NCI-H510A (cell line): ENCODE data around the gene GRM3.
"Not testable (repeated sequence)": the region's sequence is repeated elsewhere in the genome, so short reads cannot be mapped to it uniquely, and the experiment has no call there.

Experiments
- DNase-seq: peaks from one replicate; lab custom pipeline; 2025; lab: John Stamatoyannopoulos, UW

GRM3 gene

GRCh38 chr7:86643561-86644281 lies at the start of gene GRM3:
GRM3 (plus strand) TSS chr7:86643909; CDS start chr7:86765146, 121,237 bp downstream.
- no peak for DNase-seq

- DNase-seq: no peak
Measured at GRCh38 chr7:86598311-86598710, 45.4 kb upstream of the GRM3 start.

- DNase-seq: no peak
Measured at GRCh38 chr7:86598721-86599120, 45.0 kb upstream of the GRM3 start.

GRCh38 chr7:86600506-86601290 lies 43.0 kb upstream of the GRM3 start:
- DNase-seq: no peak

GRCh38 chr7:86615711-86616110 lies 28.0 kb upstream of the GRM3 start:
- not testable (repeated sequence) for DNase-seq

- DNase-seq: no peak
Measured at GRCh38 chr7:86644282-86645224, 844 bp downstream of the GRM3 start.

GRCh38 chr7:86645225-86645608 lies 1.5 kb downstream of the GRM3 start:
- no peak for DNase-seq

GRCh38 chr7:86645676-86646276 lies 2.1 kb downstream of the GRM3 start:
- no peak for DNase-seq

GRCh38 chr7:86647385-86648094 lies 3.8 kb downstream of the GRM3 start:
- no peak for DNase-seq

- no peak for DNase-seq
Measured at GRCh38 chr7:86648169-86648568, 4.5 kb downstream of the GRM3 start.

- no peak for DNase-seq
Measured at GRCh38 chr7:86653919-86654659, 10.4 kb downstream of the GRM3 start.

GRCh38 chr7:86657948-86658347 lies 14.2 kb downstream of the GRM3 start:
- DNase-seq: no peak

- DNase-seq: no peak
Measured at GRCh38 chr7:86660950-86661462, 17.3 kb downstream of the GRM3 start.

- DNase-seq: no peak
Measured at GRCh38 chr7:86664486-86664885, 20.8 kb downstream of the GRM3 start.

- DNase-seq: no peak
Measured at GRCh38 chr7:86664991-86665390, 21.3 kb downstream of the GRM3 start.

- DNase-seq: no peak
Measured at GRCh38 chr7:86665669-86666068, 22.0 kb downstream of the GRM3 start.

- no peak for DNase-seq
Measured at GRCh38 chr7:86667732-86668131, 24.0 kb downstream of the GRM3 start.

GRCh38 chr7:86668315-86668714 lies 24.6 kb downstream of the GRM3 start:
- no peak for DNase-seq

- no peak for DNase-seq
Measured at GRCh38 chr7:86687831-86688230, 44.1 kb downstream of the GRM3 start.

- no peak for DNase-seq
Measured at GRCh38 chr7:86689363-86689762, 45.7 kb downstream of the GRM3 start.
